K562 (cell line): ENCODE data around the gene RPL10A. TPM values are rescaled to one million over a fixed set of nuclear protein-coding genes. Genes with fewer than 3 reads are reported as not detected.
A peak's percentile ranks its signal among the peaks of the same experiment; 100 is the strongest.

Source experiments
- ATF2 ChIP-seq: sonication (generic); formaldehyde crosslinking; IDR thresholded peaks from 2 replicates; pipeline ENCODE4 v1.8.1; 2022; ENCODE audit warnings: missing genetic modification reagents
- CBX2 ChIP-seq: fragments of 200-600 bp; sonication (generic); IDR thresholded peaks from one replicate; pipeline ENCODE4 v1.6.1; 2012; ENCODE audit warnings: mild to moderate bottlenecking, low read length, inconsistent platforms; ENCODE audit not compliant: insufficient read depth, poor library complexity, severe bottlenecking
- CHD4 ChIP-seq: fragments of 200-600 bp; sonication (generic); IDR thresholded peaks from 3 replicates; pipeline ENCODE4 v1.6.1; 2012; ENCODE audit warnings: low read depth, mild to moderate bottlenecking, mixed read lengths, low read length, inconsistent platforms; ENCODE audit not compliant: insufficient read depth, insufficient replicate concordance, poor library complexity, severe bottlenecking
- ESRRA ChIP-seq: fragments of 450-650 bp; IDR thresholded peaks from 2 replicates; pipeline ENCODE4 v1.6.1; 2014; ENCODE audit warnings: low read depth, mild to moderate bottlenecking, moderate library complexity, borderline replicate concordance
- FIP1L1 ChIP-seq: fragments of 200-400 bp; formaldehyde crosslinking; IDR thresholded peaks from 2 replicates; pipeline ENCODE4 v1.6.1; 2018; ENCODE audit warnings: mild to moderate bottlenecking, low read depth, low read length; ENCODE audit not compliant: poor library complexity, severe bottlenecking
- FUS ChIP-seq: fragments of 200-400 bp; formaldehyde crosslinking; optimal IDR thresholded peaks from 2 replicates; pipeline ENCODE3; 2017; ENCODE audit warnings: low read depth, low read length
- HDAC1 ChIP-seq, 2 experiments: fragments of 450-650 bp; IDR thresholded peaks; 2 replicates each; pipeline ENCODE4 v1.6.1; 2016 to 2017; ENCODE audit warnings: inconsistent platforms in 1 of 2, mild to moderate bottlenecking in 1 of 2, moderate library complexity in 1 of 2
- HOXB6 ChIP-seq: fragments of 250-450 bp; sonication (Bioruptor Pico); IDR thresholded peaks from 2 replicates; pipeline ENCODE4 v1.5.1; 2022; ENCODE audit warnings: mild to moderate bottlenecking, borderline replicate concordance
- KLF13 ChIP-seq: fragments of 450-650 bp; IDR thresholded peaks from 2 replicates; pipeline ENCODE4 v1.6.1; 2016; ENCODE audit warnings: missing genetic modification characterization, low read depth, mild to moderate bottlenecking, missing compliant biosample characterization, moderate library complexity, borderline replicate concordance
- NELFE ChIP-seq: IDR thresholded peaks from 2 replicates; pipeline ENCODE4 v1.6.1; 2011; ENCODE audit warnings: mild to moderate bottlenecking; ENCODE audit not compliant: insufficient read depth, insufficient read length
- NR1H2 ChIP-seq: sonication (generic); formaldehyde crosslinking; IDR thresholded peaks from 2 replicates; pipeline ENCODE4 v1.4.0; 2020; ENCODE audit warnings: mild to moderate bottlenecking, missing genetic modification reagents
- POLR2AphosphoS5 ChIP-seq: IDR thresholded peaks from 2 replicates; pipeline ENCODE4 v1.6.1; 2011; ENCODE audit warnings: mild to moderate bottlenecking, low read depth, low read length, moderate library complexity; ENCODE audit not compliant: control insufficient read depth, insufficient read depth
- RBM39 ChIP-seq: fragments of 200-400 bp; formaldehyde crosslinking; optimal IDR thresholded peaks from 2 replicates; pipeline ENCODE3; 2018; ENCODE audit warnings: low read depth, low read length
- RFX1 ChIP-seq: fragments of 450-650 bp; IDR thresholded peaks from 2 replicates; pipeline ENCODE4 v1.6.1; 2016; ENCODE audit warnings: mild to moderate bottlenecking, moderate library complexity
- TBL1XR1 ChIP-seq, 2 experiments: IDR thresholded peaks; 2 replicates each; pipeline ENCODE4 v1.6.1; 2012; ENCODE audit warnings: improper control_type of control experiment in 2 of 2, low read length in 2 of 2, mild to moderate bottlenecking in 1 of 2
- YY1 ChIP-seq, 3 experiments: IDR thresholded peaks; 2 replicates each; pipeline ENCODE4 v1.6.1; 2011; ENCODE audit warnings: low read length in 2 of 3, mild to moderate bottlenecking in 2 of 3, moderate library complexity in 2 of 3, borderline replicate concordance in 1 of 3, control low read depth in 1 of 3, low read depth in 1 of 3; ENCODE audit not compliant: insufficient read depth in 3 of 3, insufficient replicate concordance in 2 of 3, control insufficient read depth in 1 of 3, insufficient read length in 1 of 3; ENCODE audit errors: extremely low read depth in 1 of 3
- polyA plus RNA-seq, 8 experiments: library from polyadenylated mRNA; depleted of rRNA in 4 of 8; stranded (reverse) in 5 of 8; unstranded in 3 of 8; fragments of >200 nt; fragmentation: Nextera tagmentation in 2 of 8; fragmentation: Illumina TruSeq in 1 of 8; extraction: Ambion mirVana in 2 of 8; extraction: Trizol in 1 of 8; gene quantifications; 2 replicates each; pipeline versions ENCODE4 v1.2.1 to v1.2.3, GENCODE V29; 2011 to 2014; ENCODE audit warnings: inconsistent platforms in 1 of 8, missing spikeins in 1 of 8
- total RNA-seq, 7 experiments: library from RNA; depleted of rRNA in 6 of 7; stranded (reverse); fragments of >200 nt in 6 of 7; fragmentation: Illumina TruSeq in 2 of 7; extraction: Trizol in 2 of 7; gene quantifications; 2 replicates each; pipeline versions ENCODE4 v1.2.1 to v1.2.3, GENCODE V29; 2011 to 2021; ENCODE audit warnings: low replicate concordance in 1 of 7
- TF ChIP-seq, protein P1 (sequence below): IDR thresholded peaks from 2 replicates; pipeline ENCODE4 v1.6.1; 2014; ENCODE audit warnings: antibody characterized with exemption
- TF ChIP-seq, protein P2 (sequence below): sonication (generic); formaldehyde crosslinking; IDR thresholded peaks from 2 replicates; pipeline ENCODE4 v1.8.1; 2023; ENCODE audit warnings: mild to moderate bottlenecking, missing genetic modification reagents
- TF ChIP-seq, protein P3 (sequence below): fragments of 250-450 bp; sonication (Bioruptor Pico); IDR thresholded peaks from 2 replicates; pipeline ENCODE4 v1.5.0; 2020; ENCODE audit warnings: mild to moderate bottlenecking

The RPL10A gene
- total and polyA plus RNA-seq, 9 of the 15 experiments (the other 6 are each of a cell fraction or from before 2014, with no cell fraction given), result 1,589 to 3,237 (median 2,116) TPM

- TF ChIP-seq FIP1L1 (peak; percentile 82), TBL1XR1 (IDR thresholded peaks at IDR 0.05; ENCODE audit: low read length in 2 of 2) (0 out of 4 replicates have a peak, but pooled peaks of 1 of the 2 experiments have one; percentile 42), RFX1 (no peak), CHD4 (no peak), POLR2AphosphoS5 (peak; percentile 99), CBX2 (no peak), ATF2 (CRISPR knock-in tag) (no peak), NR1H2 (CRISPR knock-in tag) (peak; percentile 92; the same call in 1 of the 2 replicates), FUS (peak; percentile 69), YY1 (IDR thresholded peaks at IDR 0.05; ENCODE audit: borderline replicate concordance in 1 of 3, control insufficient read depth in 1 of 3, extremely low read depth in 1 of 3, insufficient read depth in 3 of 3, insufficient read length in 1 of 3, insufficient replicate concordance in 2 of 3, low read depth in 1 of 3, low read length in 2 of 3) (peak in 2 of 3 experiments; percentile 58 to 71), KLF13 (no peak), HDAC1 (IDR thresholded peaks at IDR 0.05) (peak; percentile 80 to 96; a peak in 3 of 4 replicates), HOXB6 (CRISPR knock-in tag) (no peak), NELFE (peak; percentile 76), RBM39 (peak; percentile 72), ESRRA (peak; percentile 87)
- TF ChIP-seq, protein P1, sequence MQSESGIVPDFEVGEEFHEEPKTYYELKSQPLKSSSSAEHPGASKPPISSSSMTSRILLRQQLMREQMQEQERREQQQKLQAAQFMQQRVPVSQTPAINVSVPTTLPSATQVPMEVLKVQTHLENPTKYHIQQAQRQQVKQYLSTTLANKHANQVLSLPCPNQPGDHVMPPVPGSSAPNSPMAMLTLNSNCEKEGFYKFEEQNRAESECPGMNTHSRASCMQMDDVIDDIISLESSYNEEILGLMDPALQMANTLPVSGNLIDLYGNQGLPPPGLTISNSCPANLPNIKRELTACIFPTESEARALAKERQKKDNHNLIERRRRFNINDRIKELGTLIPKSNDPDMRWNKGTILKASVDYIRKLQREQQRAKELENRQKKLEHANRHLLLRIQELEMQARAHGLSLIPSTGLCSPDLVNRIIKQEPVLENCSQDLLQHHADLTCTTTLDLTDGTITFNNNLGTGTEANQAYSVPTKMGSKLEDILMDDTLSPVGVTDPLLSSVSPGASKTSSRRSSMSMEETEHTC, result peak; percentile 5; the same call in 1 of the 2 replicates
- TF ChIP-seq, protein P2, sequence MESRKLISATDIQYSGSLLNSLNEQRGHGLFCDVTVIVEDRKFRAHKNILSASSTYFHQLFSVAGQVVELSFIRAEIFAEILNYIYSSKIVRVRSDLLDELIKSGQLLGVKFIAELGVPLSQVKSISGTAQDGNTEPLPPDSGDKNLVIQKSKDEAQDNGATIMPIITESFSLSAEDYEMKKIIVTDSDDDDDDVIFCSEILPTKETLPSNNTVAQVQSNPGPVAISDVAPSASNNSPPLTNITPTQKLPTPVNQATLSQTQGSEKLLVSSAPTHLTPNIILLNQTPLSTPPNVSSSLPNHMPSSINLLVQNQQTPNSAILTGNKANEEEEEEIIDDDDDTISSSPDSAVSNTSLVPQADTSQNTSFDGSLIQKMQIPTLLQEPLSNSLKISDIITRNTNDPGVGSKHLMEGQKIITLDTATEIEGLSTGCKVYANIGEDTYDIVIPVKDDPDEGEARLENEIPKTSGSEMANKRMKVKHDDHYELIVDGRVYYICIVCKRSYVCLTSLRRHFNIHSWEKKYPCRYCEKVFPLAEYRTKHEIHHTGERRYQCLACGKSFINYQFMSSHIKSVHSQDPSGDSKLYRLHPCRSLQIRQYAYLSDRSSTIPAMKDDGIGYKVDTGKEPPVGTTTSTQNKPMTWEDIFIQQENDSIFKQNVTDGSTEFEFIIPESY (CRISPR knock-in tag), result no peak; the same call in 1 of the 2 replicates
- TF ChIP-seq, protein P3, sequence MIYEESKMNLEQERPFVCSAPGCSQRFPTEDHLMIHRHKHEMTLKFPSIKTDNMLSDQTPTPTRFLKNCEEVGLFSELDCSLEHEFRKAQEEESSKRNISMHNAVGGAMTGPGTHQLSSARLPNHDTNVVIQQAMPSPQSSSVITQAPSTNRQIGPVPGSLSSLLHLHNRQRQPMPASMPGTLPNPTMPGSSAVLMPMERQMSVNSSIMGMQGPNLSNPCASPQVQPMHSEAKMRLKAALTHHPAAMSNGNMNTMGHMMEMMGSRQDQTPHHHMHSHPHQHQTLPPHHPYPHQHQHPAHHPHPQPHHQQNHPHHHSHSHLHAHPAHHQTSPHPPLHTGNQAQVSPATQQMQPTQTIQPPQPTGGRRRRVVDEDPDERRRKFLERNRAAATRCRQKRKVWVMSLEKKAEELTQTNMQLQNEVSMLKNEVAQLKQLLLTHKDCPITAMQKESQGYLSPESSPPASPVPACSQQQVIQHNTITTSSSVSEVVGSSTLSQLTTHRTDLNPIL, result no peak; the same call in 1 of the 2 replicates
Observed at GRCh38 chr6:35468181-35468979, at the start of gene RPL10A (continued).
